22Rv1 (cell line): ENCODE data around the gene LATS2.

Experiments used
- ZFX ChIP-seq: fragments of 450-650 bp; IDR thresholded peaks from 2 replicates; pipeline ENCODE4 v1.6.1; 2017; ENCODE audit warnings: antibody characterized with exemption, borderline replicate concordance
- TF ChIP-seq, protein P1 (sequence below): fragments of 450-650 bp; IDR thresholded peaks from 2 replicates; pipeline ENCODE4 v1.5.1; 2017; ENCODE audit warnings: mild to moderate bottlenecking

DNA sequence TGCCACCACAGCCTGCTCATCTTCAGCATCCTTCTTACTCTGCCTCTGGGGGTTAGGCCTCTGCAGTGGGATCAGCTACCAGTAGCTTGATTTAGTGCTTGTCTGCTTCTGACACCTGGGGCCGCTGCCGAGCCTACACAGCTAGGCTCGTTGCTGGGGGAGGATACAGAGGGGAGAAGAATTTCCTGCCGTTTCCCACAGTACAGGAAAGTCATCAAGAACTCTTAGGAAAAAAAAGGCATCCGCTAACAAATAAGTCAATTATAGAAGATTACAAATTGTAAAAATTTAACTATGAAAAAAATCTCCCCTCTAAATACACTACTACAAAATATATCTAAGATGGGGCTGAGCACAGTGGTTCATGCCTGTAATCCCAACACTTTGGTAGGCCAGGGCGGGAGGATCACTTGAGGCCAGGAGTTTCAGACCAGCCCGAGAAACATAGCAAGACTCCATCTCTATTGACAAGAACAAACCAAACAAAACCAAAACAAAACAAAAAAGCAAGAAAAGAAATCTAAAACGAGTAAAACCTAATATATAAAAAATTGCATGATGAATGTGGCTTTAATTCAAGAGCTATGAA is 26.7 kb downstream of the LATS2 start:
- TF ChIP-seq, protein P1, sequence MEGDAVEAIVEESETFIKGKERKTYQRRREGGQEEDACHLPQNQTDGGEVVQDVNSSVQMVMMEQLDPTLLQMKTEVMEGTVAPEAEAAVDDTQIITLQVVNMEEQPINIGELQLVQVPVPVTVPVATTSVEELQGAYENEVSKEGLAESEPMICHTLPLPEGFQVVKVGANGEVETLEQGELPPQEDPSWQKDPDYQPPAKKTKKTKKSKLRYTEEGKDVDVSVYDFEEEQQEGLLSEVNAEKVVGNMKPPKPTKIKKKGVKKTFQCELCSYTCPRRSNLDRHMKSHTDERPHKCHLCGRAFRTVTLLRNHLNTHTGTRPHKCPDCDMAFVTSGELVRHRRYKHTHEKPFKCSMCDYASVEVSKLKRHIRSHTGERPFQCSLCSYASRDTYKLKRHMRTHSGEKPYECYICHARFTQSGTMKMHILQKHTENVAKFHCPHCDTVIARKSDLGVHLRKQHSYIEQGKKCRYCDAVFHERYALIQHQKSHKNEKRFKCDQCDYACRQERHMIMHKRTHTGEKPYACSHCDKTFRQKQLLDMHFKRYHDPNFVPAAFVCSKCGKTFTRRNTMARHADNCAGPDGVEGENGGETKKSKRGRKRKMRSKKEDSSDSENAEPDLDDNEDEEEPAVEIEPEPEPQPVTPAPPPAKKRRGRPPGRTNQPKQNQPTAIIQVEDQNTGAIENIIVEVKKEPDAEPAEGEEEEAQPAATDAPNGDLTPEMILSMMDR = no peak
- TF ChIP-seq ZFX = no peak
